HepG2 (cell line): Measurements from ENCODE around the gene ADM5. TPM values are rescaled to one million over a fixed set of nuclear protein-coding genes. Genes with fewer than 3 reads are reported as not detected.
A peak's percentile ranks its signal among the peaks of the same experiment; 100 is the strongest.

Experiments
- HES4 ChIP-seq: sonication (generic); formaldehyde crosslinking; IDR thresholded peaks from 2 replicates; pipeline ENCODE4 v1.9.0; 2021; ENCODE audit warnings: mild to moderate bottlenecking, missing genetic modification reagents, borderline replicate concordance
- HOXA9 ChIP-seq: sonication (generic); formaldehyde crosslinking; IDR thresholded peaks from 2 replicates; pipeline ENCODE4 v1.8.1; 2022; ENCODE audit warnings: missing genetic modification reagents, mild to moderate bottlenecking, moderate library complexity, borderline replicate concordance
- KAT7 ChIP-seq: IDR thresholded peaks from 2 replicates; pipeline ENCODE4 v1.6.1; 2018; ENCODE audit warnings: borderline replicate concordance, missing compliant biosample characterization
- KDM5B ChIP-seq: sonication (generic); formaldehyde crosslinking; IDR thresholded peaks from 2 replicates; pipeline ENCODE4 v1.4.0; 2020; ENCODE audit warnings: missing genetic modification reagents, mild to moderate bottlenecking, borderline replicate concordance
- MTF1 ChIP-seq: sonication (generic); formaldehyde crosslinking; IDR thresholded peaks from 2 replicates; pipeline ENCODE4 v1.5.0; 2020; ENCODE audit warnings: missing genetic modification reagents
- NFKBIZ ChIP-seq: IDR thresholded peaks from 2 replicates; pipeline ENCODE4 v1.6.1; 2018; ENCODE audit warnings: missing genetic modification reagents, missing compliant biosample characterization
- SAFB2 ChIP-seq: sonication (generic); formaldehyde crosslinking; IDR thresholded peaks from 2 replicates; pipeline ENCODE4 v1.5.1; 2020; ENCODE audit warnings: missing genetic modification reagents, low read depth, mild to moderate bottlenecking, borderline replicate concordance
- SIN3A ChIP-seq: IDR thresholded peaks from 2 replicates; pipeline ENCODE4 v1.6.1; 2011; ENCODE audit warnings: low read depth, mild to moderate bottlenecking, control low read depth, low read length, borderline replicate concordance
- SMAD1 ChIP-seq: sonication (generic); formaldehyde crosslinking; IDR thresholded peaks from 2 replicates; pipeline ENCODE4 v1.4.0; 2020; ENCODE audit warnings: missing genetic modification reagents, low read depth, mild to moderate bottlenecking, borderline replicate concordance
- SRF ChIP-seq: IDR thresholded peaks from 2 replicates; pipeline ENCODE4 v1.6.1; 2011; ENCODE audit warnings: mild to moderate bottlenecking, low read depth, low read length, moderate library complexity
- ZC3H4 ChIP-seq: sonication (generic); formaldehyde crosslinking; IDR thresholded peaks from 2 replicates; pipeline ENCODE4 v1.4.0; 2020; ENCODE audit warnings: missing genetic modification reagents, borderline replicate concordance
- ZFP36 ChIP-seq: fragments of 150-350 bp; IDR thresholded peaks from 2 replicates; pipeline ENCODE4 v1.6.1; 2018; ENCODE audit warnings: borderline replicate concordance, low read length, low read depth; ENCODE audit not compliant: partially characterized antibody
- ZKSCAN5 ChIP-seq: sonication (generic); formaldehyde crosslinking; IDR thresholded peaks from 2 replicates; pipeline ENCODE4 v1.5.1; 2020; ENCODE audit warnings: mild to moderate bottlenecking, missing genetic modification reagents
- ZMYM4 ChIP-seq: sonication (generic); formaldehyde crosslinking; IDR thresholded peaks from 2 replicates; pipeline ENCODE4 v1.8.1; 2023; ENCODE audit warnings: mild to moderate bottlenecking, missing genetic modification reagents
- ZNF101 ChIP-seq: sonication (generic); formaldehyde crosslinking; IDR thresholded peaks from 2 replicates; pipeline ENCODE4 v1.4.0; 2020; ENCODE audit warnings: mild to moderate bottlenecking, low read depth, missing genetic modification reagents, borderline replicate concordance
- ZNF180 ChIP-seq: sonication (generic); formaldehyde crosslinking; IDR thresholded peaks from 2 replicates; pipeline ENCODE4 v1.4.0; 2020; ENCODE audit warnings: low read depth, missing genetic modification reagents, borderline replicate concordance
- ZNF224 ChIP-seq: sonication (generic); formaldehyde crosslinking; IDR thresholded peaks from 2 replicates; pipeline ENCODE4 v1.5.0; 2020; ENCODE audit warnings: mild to moderate bottlenecking, missing genetic modification reagents
- ZNF235 ChIP-seq: sonication (generic); formaldehyde crosslinking; IDR thresholded peaks from 2 replicates; pipeline ENCODE4 v1.8.1; 2023; ENCODE audit warnings: mild to moderate bottlenecking, missing genetic modification reagents, borderline replicate concordance
- ZNF350 ChIP-seq: sonication (generic); formaldehyde crosslinking; IDR thresholded peaks from 2 replicates; pipeline ENCODE4 v1.4.0; 2020; ENCODE audit warnings: mild to moderate bottlenecking, low read depth, missing genetic modification reagents, borderline replicate concordance
- ZNF510 ChIP-seq: sonication (generic); formaldehyde crosslinking; IDR thresholded peaks from 2 replicates; pipeline ENCODE4 v1.4.0; 2020; ENCODE audit warnings: low read depth, mild to moderate bottlenecking, missing genetic modification reagents
- ZNF672 ChIP-seq: sonication (generic); formaldehyde crosslinking; IDR thresholded peaks from 2 replicates; pipeline ENCODE4 v1.8.1; 2022; ENCODE audit warnings: missing genetic modification reagents
- ZNF703 ChIP-seq: sonication (generic); formaldehyde crosslinking; IDR thresholded peaks from 2 replicates; pipeline ENCODE4 v1.5.1; 2020; ENCODE audit warnings: missing genetic modification reagents, mild to moderate bottlenecking, moderate library complexity, borderline replicate concordance
- ZNF891 ChIP-seq: sonication (generic); formaldehyde crosslinking; IDR thresholded peaks from 2 replicates; pipeline ENCODE4 v1.5.0; 2020; ENCODE audit warnings: mild to moderate bottlenecking, missing genetic modification reagents
- ZSCAN22 ChIP-seq: sonication (generic); formaldehyde crosslinking; IDR thresholded peaks from 2 replicates; pipeline ENCODE4 v1.4.0; 2020; ENCODE audit warnings: mild to moderate bottlenecking, missing genetic modification reagents
- polyA plus RNA-seq, 8 experiments: library from polyadenylated mRNA; depleted of rRNA in 3 of 8; stranded (reverse) in 7 of 8; unstranded in 1 of 8; fragments of >200 nt; fragmentation: Illumina TruSeq in 4 of 8; extraction: Trizol in 4 of 8; gene quantifications; 2 replicates each; pipeline versions ENCODE4 v1.2.1 to v1.2.3, GENCODE V29; 2011 to 2016; ENCODE audit warnings: low read depth in 4 of 8, missing spikeins in 1 of 8, mixed read lengths in 1 of 8; ENCODE audit not compliant: insufficient read depth in 1 of 8
- total RNA-seq, 5 experiments: library from RNA; depleted of rRNA; stranded (reverse); fragments of >200 nt; fragmentation: Illumina TruSeq; extraction: Trizol; gene quantifications; 2 replicates each; pipeline ENCODE4 v1.2.3, GENCODE V29; 2016; ENCODE audit warnings: low read depth in 1 of 5
- TF ChIP-seq, protein P1 (sequence below): sonication (generic); formaldehyde crosslinking; IDR thresholded peaks from 2 replicates; pipeline ENCODE4 v1.8.1; 2023; ENCODE audit warnings: mild to moderate bottlenecking, moderate library complexity, missing genetic modification reagents
- TF ChIP-seq, protein P2 (sequence below): sonication (generic); formaldehyde crosslinking; IDR thresholded peaks from 2 replicates; pipeline ENCODE4 v1.8.0; 2022; ENCODE audit warnings: missing genetic modification reagents, low read depth, mild to moderate bottlenecking, borderline replicate concordance
- TF ChIP-seq, protein P3 (sequence below): sonication (generic); formaldehyde crosslinking; IDR thresholded peaks from 2 replicates; pipeline ENCODE4 v1.4.0; 2020; ENCODE audit warnings: missing genetic modification reagents, borderline replicate concordance

ADM5 gene
- total and polyA plus RNA-seq, 2 of the 13 experiments (the other 11 are each of a cell fraction or from before 2014, with no cell fraction given): 2.7 to 4.1 TPM

DNA sequence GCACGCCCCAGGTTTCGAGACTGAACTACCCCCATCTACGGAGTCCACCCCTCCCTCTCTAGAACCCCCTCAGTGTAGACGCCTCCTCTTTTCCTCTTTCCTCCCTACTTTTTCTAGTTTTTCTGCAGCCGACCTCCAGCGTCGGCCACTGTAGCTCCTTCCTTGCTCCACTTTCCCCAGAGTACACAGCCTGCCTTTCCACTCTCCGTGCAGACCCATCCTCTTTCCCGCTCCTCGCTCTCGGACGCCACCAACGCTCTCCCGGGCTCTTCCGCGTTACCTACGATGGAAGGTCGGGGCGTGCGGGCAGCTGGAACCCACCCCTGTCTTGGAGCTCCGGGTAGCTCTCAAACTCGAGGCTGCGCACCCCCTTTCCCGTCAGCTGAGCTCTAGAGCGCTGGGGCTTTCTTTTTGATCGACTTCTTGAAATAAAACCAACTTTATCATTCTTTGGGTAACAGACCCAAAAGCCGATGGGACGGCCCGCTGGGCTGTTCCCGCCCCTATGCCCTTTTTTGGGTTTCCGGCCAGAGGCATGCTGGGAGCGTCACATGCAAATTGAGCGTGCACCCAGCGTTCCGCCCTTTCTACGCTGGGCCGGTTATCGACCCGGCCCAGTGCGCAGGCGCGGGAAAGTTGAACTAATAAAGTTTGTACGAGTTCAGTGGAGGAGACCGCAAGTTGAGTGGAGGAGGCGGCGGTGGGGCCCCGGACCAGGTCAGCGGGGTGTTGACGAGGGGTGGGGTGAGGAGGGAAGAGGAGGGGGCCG is 23.9 kb upstream of the ADM5 start, which contains the start of the genes BCL2L12 and IRF3 (continued):
- TF ChIP-seq SIN3A: peak; percentile 70
- no peak for TF ChIP-seq KAT7
- TF ChIP-seq ZNF703 (CRISPR knock-in tag): no peak
- TF ChIP-seq SAFB2 (CRISPR knock-in tag): no peak
- TF ChIP-seq ZNF180 (CRISPR knock-in tag): no peak
- TF ChIP-seq ZNF224: peak; percentile 42; the same call in 1 of the 2 replicates
- TF ChIP-seq, protein P1, sequence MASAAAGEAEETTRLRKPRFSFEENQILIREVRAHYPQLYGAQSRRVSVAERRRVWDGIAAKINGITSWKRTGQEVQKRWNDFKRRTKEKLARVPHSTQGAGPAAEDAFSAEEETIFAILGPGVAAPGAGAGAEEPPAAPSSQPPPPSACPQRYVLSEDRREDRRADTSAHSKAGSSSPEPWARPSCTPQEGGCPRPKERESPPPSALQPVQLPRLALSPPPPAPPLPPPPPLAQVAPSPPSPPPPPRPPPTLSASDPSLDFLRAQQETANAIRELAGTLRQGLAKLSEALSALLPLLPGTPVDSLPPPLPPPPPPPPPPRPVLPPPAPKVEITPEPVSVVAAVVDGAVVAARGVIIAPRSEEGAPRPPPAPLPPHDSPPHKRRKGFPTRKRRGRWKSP (CRISPR knock-in tag): 0 out of 2 replicates have a peak, but pooled peaks have one; percentile 28
- peak; percentile 47; the same call in 1 of the 2 replicates for TF ChIP-seq NFKBIZ (CRISPR knock-in tag)
- TF ChIP-seq ZFP36: peak; percentile 6
- TF ChIP-seq SRF: peak; percentile 100
- TF ChIP-seq MTF1 (CRISPR knock-in tag): no peak
- TF ChIP-seq ZNF891 (CRISPR knock-in tag): no peak
- no peak for TF ChIP-seq ZNF672 (CRISPR knock-in tag)
- TF ChIP-seq ZMYM4: 0 out of 2 replicates have a peak, but pooled peaks have one; percentile 22
- no peak for TF ChIP-seq ZNF101 (CRISPR knock-in tag)
- TF ChIP-seq ZNF350 (CRISPR knock-in tag): peak; percentile 40; the same call in 1 of the 2 replicates
- TF ChIP-seq, protein P2, sequence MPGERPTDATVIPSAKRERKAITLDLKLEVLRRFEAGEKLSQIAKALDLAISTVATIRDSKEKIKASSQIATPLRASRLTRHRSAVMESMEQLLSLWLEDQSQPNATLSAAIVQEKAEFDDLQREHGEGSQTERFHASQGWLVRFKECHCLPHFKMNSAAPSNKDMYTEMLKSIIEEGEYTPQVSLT (CRISPR knock-in tag): no peak
- TF ChIP-seq HOXA9 (CRISPR knock-in tag): no peak
- 0 out of 2 replicates have a peak, but pooled peaks have one; percentile 37 for TF ChIP-seq HES4 (CRISPR knock-in tag)
- no peak for TF ChIP-seq ZSCAN22 (CRISPR knock-in tag)
- TF ChIP-seq ZKSCAN5: no peak
- TF ChIP-seq ZNF510 (CRISPR knock-in tag): peak; percentile 77; the same call in 1 of the 2 replicates
- TF ChIP-seq ZC3H4: no peak
- TF ChIP-seq KDM5B: no peak
- TF ChIP-seq ZNF235 (CRISPR knock-in tag): no peak
- TF ChIP-seq SMAD1 (CRISPR knock-in tag): no peak
- TF ChIP-seq, protein P3, sequence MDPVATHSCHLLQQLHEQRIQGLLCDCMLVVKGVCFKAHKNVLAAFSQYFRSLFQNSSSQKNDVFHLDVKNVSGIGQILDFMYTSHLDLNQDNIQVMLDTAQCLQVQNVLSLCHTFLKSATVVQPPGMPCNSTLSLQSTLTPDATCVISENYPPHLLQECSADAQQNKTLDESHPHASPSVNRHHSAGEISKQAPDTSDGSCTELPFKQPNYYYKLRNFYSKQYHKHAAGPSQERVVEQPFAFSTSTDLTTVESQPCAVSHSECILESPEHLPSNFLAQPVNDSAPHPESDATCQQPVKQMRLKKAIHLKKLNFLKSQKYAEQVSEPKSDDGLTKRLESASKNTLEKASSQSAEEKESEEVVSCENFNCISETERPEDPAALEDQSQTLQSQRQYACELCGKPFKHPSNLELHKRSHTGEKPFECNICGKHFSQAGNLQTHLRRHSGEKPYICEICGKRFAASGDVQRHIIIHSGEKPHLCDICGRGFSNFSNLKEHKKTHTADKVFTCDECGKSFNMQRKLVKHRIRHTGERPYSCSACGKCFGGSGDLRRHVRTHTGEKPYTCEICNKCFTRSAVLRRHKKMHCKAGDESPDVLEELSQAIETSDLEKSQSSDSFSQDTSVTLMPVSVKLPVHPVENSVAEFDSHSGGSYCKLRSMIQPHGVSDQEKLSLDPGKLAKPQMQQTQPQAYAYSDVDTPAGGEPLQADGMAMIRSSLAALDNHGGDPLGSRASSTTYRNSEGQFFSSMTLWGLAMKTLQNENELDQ (CRISPR knock-in tag): no peak
